Measurements from ENCODE around the gene SMIM11.

Gene SMIM11

DNA sequence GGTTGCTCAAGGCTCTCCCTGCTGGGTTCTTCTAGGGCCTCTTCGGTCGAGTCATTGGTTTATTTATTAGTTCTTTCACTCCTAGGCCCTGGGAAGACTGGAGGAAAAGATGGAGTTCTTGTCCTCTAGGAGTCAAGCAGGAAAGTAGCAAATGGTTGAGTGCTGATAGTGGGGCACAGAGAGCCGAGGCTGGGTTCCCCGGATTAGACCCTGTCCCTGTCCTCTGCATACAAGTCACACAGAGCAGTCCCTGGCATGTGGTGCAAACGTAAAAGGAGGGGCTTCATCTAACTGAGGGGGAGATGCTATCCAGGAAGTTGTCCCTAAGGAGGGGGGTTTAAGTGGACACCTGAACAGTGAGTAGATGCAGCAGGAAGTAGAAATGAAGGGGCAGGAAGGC lies 30.7 kb upstream of the SMIM11 start:
- no peak overlapping the region for H3K4me3 ChIP-seq
- peaks cover 4% of the 10 kb centered on the region for H3K4me1 ChIP-seq
- H3K9me3 ChIP-seq, result no peaks in the 10 kb centered on the region; the same call in 1 of the 2 replicates
- no peak for DNase-seq (ENCODE audit: low spot score in 2 of 2)
- H3K27me3 ChIP-seq (ENCODE audit: low read depth), result no peaks in the 10 kb centered on the region
- no peaks in the 10 kb centered on the region for H3K36me3 ChIP-seq (replicated peaks)
- in situ Hi-C loops (cut with MboI; ENCODE audit: low sequenced_read_pairs), result no loop called here

DNA sequence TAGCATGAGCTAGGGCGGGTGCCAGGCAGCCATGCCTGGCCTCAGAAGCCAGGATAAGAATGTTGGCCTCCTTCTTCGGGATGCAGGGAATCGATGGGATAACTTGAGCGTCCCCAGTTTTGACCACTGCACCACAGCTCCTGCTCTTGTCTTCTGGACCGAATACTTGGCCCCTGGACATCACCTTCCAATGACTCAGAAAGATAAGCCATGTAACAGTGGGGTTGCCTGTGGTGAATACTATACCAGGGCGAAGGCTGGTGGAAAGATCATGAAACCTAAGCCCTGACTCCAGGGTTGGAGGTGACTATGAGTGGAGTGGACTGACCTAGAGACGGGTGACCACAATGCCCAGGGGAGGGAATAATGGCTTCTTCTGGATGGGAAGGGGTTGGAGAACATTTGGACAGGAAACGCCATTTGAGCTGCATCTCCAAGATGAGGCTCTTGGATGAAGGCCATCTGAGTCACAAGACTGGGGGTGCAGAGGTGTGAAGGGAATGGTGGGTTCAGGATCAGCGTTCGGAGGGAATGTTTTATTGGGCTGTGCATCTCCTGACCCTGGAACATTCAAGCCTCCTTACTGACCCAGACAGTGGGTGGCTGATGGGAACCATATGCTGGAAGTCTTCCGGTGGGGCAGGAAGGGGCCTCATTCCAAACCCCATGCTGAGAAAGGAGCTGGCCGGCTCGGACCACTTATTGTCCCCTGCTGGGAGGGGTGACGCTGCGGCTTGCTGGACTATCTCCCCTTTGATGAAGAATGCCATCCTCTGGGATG lies 30.0 kb upstream of the SMIM11 start:
- in situ Hi-C loops (cut with MboI; ENCODE audit: low sequenced_read_pairs), result no loop called here
- Histone ChIP-seq H3K36me3 (replicated peaks) (no peaks in the 10 kb centered on the region), H3K4me1 (peaks cover 4% of the 10 kb centered on the region), H3K4me3 (no peak overlapping the region), H3K27me3 (ENCODE audit: low read depth) (no peaks in the 10 kb centered on the region), H3K9me3 (no peaks in the 10 kb centered on the region; the same call in 1 of the 2 replicates)
- no peak for DNase-seq (ENCODE audit: low spot score in 2 of 2)

- no peak overlapping the region for H3K4me3 ChIP-seq
- in situ Hi-C loops (cut with MboI; ENCODE audit: low sequenced_read_pairs), result no loop called here
- no peak for DNase-seq (ENCODE audit: low spot score in 2 of 2)
- peaks cover 4% of the 10 kb centered on the region for H3K4me1 ChIP-seq
- H3K27me3 ChIP-seq (ENCODE audit: low read depth), result no peaks in the 10 kb centered on the region
- no peaks in the 10 kb centered on the region; the same call in 1 of the 2 replicates for H3K9me3 ChIP-seq
- no peaks in the 10 kb centered on the region for H3K36me3 ChIP-seq (replicated peaks)
Measured at GRCh38 chr21:34345892-34346291, 29.4 kb upstream of the SMIM11 start.

DNA sequence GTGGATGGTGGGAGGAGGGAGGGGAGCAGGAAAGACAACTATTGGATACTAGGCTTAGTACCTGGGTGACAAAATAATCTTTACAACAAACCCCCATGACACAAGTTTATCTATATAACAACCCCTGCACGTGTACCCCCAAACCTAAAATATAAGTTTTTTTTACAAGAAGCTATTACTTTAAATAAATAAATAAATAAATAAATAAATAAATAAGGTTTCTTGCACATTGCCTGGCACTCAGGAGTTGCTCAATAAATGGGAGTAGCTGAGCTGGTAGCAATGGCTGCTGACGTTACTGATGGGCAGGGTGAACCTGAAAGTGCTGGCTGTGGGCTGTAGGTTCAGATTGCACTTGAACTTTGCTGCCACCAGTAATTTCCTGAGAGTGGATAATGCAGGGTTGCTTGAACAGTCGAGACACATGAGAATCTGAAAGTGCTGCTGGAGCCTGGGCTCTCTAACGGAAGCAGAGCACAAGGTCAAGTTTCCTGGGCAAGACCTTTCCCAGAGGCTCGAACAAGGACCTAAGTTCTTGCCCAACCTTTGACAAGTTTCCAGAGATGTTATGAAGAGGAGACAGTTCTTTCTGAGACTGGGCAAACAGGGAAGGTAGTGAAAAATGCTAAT lies 26.3 kb upstream of the SMIM11 start:
- H3K27me3 ChIP-seq (ENCODE audit: low read depth), result no peaks in the 10 kb centered on the region
- H3K9me3 ChIP-seq, result no peaks in the 10 kb centered on the region; the same call in 1 of the 2 replicates
- H3K36me3 ChIP-seq (replicated peaks), result no peaks in the 10 kb centered on the region
- DNase-seq (ENCODE audit: low spot score in 2 of 2), result no peak
- H3K4me3 ChIP-seq, result no peak overlapping the region
- peaks cover 4% of the 10 kb centered on the region for H3K4me1 ChIP-seq
- in situ Hi-C loops (cut with MboI; ENCODE audit: low sequenced_read_pairs), result no loop called here

- H3K27me3 ChIP-seq (ENCODE audit: low read depth), result no peaks in the 10 kb centered on the region
- peaks cover 4% of the 10 kb centered on the region for H3K4me1 ChIP-seq
- H3K9me3 ChIP-seq, result no peaks in the 10 kb centered on the region; the same call in 1 of the 2 replicates
- in situ Hi-C loops (cut with MboI; ENCODE audit: low sequenced_read_pairs), result no loop called here
- DNase-seq (ENCODE audit: low spot score in 2 of 2), result peak; percentile 76 to 82
- no peak overlapping the region for H3K4me3 ChIP-seq
- H3K36me3 ChIP-seq (replicated peaks), result no peaks in the 10 kb centered on the region
Measured at GRCh38 chr21:34351786-34352241, 23.5 kb upstream of the SMIM11 start.

DNA sequence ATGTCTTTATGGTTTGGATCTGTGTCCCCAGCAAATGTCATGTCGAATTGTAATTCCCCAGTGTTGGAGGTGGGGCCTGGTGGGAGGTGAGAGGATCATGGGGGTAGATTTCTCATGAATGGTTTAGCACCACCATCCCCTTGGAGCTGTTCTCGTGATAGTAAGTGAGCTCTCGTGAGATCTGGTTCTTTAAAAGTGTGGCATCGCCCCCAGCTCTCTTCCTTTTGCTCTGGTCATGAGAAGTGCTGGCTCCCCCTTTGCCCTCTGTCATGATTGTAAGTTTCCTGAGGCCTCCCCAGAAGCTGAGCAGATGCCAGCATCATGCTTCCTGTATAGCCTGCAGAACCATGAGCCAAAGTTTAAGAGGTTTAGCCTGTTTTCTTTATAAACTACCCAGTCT lies 22.8 kb upstream of the SMIM11 start:
- no peak for DNase-seq (ENCODE audit: low spot score in 2 of 2)
- in situ Hi-C loops (cut with MboI; ENCODE audit: low sequenced_read_pairs), result no loop called here
- no peaks in the 10 kb centered on the region; the same call in 1 of the 2 replicates for H3K9me3 ChIP-seq
- H3K4me1 ChIP-seq, result peaks cover 2% of the 10 kb centered on the region
- no peaks in the 10 kb centered on the region for H3K27me3 ChIP-seq (ENCODE audit: low read depth)
- no peak overlapping the region for H3K4me3 ChIP-seq
- no peaks in the 10 kb centered on the region for H3K36me3 ChIP-seq (replicated peaks)

- in situ Hi-C loops (cut with MboI; ENCODE audit: low sequenced_read_pairs), result no loop called here
- Histone ChIP-seq H3K9me3 (no peaks in the 10 kb centered on the region; the same call in none of the 2 replicates), H3K27me3 (ENCODE audit: low read depth) (no peaks in the 10 kb centered on the region), H3K4me1 (no peaks in the 10 kb centered on the region), H3K4me3 (no peak overlapping the region), H3K36me3 (replicated peaks) (no peaks in the 10 kb centered on the region)
- no peak for DNase-seq (ENCODE audit: low spot score in 2 of 2)
Measured at GRCh38 chr21:34353182-34353581, 22.1 kb upstream of the SMIM11 start.

DNA sequence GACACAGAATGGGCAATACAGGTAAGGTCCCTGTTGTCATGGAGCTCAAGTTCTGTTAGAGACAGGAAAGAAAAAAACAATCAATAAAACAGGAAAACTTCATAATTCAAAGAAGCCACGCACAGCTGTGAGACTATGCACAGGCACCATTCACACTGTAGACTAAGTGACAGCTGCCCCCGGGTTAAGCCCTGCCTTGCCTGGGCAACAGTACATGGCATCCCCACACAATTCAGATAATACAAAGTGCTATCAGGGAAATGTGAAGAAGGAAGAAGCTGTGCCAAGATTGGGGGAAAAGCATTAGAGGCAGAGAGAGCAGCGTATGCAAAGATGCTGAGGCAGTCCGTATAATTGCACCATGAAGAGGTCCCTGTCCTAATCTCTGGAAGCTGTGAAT lies 20.5 kb upstream of the SMIM11 start:
- H3K4me1 ChIP-seq, result no peaks in the 10 kb centered on the region
- no peaks in the 10 kb centered on the region for H3K36me3 ChIP-seq (replicated peaks)
- H3K27me3 ChIP-seq (ENCODE audit: low read depth), result no peaks in the 10 kb centered on the region
- in situ Hi-C loops (cut with MboI; ENCODE audit: low sequenced_read_pairs), result no loop called here
- H3K9me3 ChIP-seq, result no peaks in the 10 kb centered on the region; the same call in 1 of the 2 replicates
- H3K4me3 ChIP-seq, result no peak overlapping the region
- peak in 1 of 2 experiments; percentile 0 for DNase-seq (ENCODE audit: low spot score in 2 of 2)

DNA sequence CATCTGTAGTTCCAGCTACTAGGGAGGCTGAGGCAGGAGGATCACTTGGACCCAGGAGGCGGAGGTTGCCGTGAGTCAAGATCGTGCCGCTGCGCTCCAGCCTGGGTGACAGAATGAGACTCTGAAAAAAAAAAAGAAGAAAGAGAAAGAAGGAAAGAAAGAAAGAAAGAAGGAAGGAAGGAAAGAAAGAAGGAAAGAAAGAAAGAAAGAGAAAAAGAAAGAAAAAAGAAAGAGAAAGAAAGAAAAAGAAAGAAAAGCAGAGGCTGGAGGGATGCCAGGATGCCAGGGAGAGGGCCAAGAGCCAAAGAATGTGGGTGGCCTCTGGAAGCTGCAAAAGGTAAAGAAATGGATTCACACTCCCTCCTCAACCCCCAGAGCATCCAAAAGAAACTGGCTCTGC lies 19.7 kb upstream of the SMIM11 start:
- in situ Hi-C loops (cut with MboI; ENCODE audit: low sequenced_read_pairs), result no loop called here
- no peaks in the 10 kb centered on the region for H3K36me3 ChIP-seq (replicated peaks)
- no peak overlapping the region for H3K4me3 ChIP-seq
- no peaks in the 10 kb centered on the region; the same call in 1 of the 2 replicates for H3K9me3 ChIP-seq
- peak in 1 of 2 experiments; percentile 3 for DNase-seq (ENCODE audit: low spot score in 2 of 2)
- 0 out of 2 replicates have a peak, but pooled peaks cover 3% of the 10 kb centered on the region for H3K27me3 ChIP-seq (ENCODE audit: low read depth)
- no peaks in the 10 kb centered on the region for H3K4me1 ChIP-seq

DNA sequence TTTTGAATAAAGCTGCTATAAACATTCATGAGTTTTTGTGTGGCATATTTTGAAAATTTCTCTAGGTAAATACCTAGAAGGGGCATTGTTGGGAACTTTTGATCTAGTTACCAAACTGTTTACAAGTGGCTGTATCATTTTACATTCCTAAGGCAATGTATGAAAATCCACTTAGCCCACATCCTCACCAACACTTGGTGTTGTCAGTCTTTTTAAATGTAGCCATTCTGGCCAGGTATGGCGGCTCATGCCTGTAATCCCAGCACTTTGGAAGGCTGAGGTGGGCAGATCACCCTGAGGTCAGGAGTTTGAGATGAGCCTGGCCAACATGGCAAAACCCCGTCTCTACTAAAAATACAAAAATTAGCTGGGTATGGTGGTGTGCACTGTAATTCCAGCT lies 17.4 kb upstream of the SMIM11 start:
- no peak for DNase-seq (ENCODE audit: low spot score in 2 of 2)
- in situ Hi-C loops (cut with MboI; ENCODE audit: low sequenced_read_pairs), result no loop called here
- Histone ChIP-seq H3K4me3 (no peak overlapping the region), H3K27me3 (ENCODE audit: low read depth) (0 out of 2 replicates have a peak, but pooled peaks cover 3% of the 10 kb centered on the region), H3K9me3 (no peaks in the 10 kb centered on the region; the same call in 1 of the 2 replicates), H3K4me1 (peaks cover 2% of the 10 kb centered on the region; the same call in 1 of the 2 replicates), H3K36me3 (replicated peaks) (no peaks in the 10 kb centered on the region)

DNA sequence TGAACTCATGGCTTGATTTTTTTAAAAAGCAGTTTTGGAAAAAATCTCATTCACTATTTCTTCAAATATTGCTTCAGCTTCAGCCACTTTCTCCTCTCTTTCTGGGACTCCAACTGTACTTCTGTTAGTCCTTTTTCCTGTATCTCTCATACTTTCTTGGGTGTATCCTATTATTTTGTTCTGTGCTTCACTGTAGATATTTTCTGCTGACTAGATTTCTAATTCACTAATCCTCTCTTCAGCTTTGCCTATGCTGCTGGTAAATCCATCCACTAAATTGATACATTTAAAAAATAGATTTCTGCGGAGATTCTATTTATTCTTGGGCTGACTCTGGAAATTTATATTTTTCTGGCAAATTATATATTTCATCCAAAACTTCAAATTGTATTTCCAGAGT lies 16.4 kb upstream of the SMIM11 start:
- Histone ChIP-seq H3K36me3 (replicated peaks) (no peaks in the 10 kb centered on the region), H3K27me3 (ENCODE audit: low read depth) (0 out of 2 replicates have a peak, but pooled peaks cover 3% of the 10 kb centered on the region), H3K4me1 (peaks cover 2% of the 10 kb centered on the region; the same call in 1 of the 2 replicates), H3K4me3 (no peak overlapping the region), H3K9me3 (no peaks in the 10 kb centered on the region; the same call in 1 of the 2 replicates)
- DNase-seq (ENCODE audit: low spot score in 2 of 2), result no peak
- in situ Hi-C loops (cut with MboI; ENCODE audit: low sequenced_read_pairs), result no loop called here

GRCh38 chr21:34360488-34361241 lies 14.6 kb upstream of the SMIM11 start:
- peaks cover 2% of the 10 kb centered on the region; the same call in 1 of the 2 replicates for H3K4me1 ChIP-seq
- H3K36me3 ChIP-seq (replicated peaks), result no peaks in the 10 kb centered on the region
- DNase-seq (ENCODE audit: low spot score in 2 of 2), result peak in 1 of 2 experiments; percentile 27
- in situ Hi-C loops (cut with MboI; ENCODE audit: low sequenced_read_pairs), result no loop called here
- H3K4me3 ChIP-seq, result no peak overlapping the region
- 0 out of 2 replicates have a peak, but pooled peaks cover 3% of the 10 kb centered on the region for H3K27me3 ChIP-seq (ENCODE audit: low read depth)
- no peaks in the 10 kb centered on the region; the same call in 1 of the 2 replicates for H3K9me3 ChIP-seq

- Histone ChIP-seq H3K27me3 (ENCODE audit: low read depth) (0 out of 2 replicates have a peak, but pooled peaks cover 3% of the 10 kb centered on the region), H3K36me3 (replicated peaks) (no peaks in the 10 kb centered on the region), H3K9me3 (no peaks in the 10 kb centered on the region; the same call in 1 of the 2 replicates), H3K4me3 (no peak overlapping the region), H3K4me1 (peaks cover 2% of the 10 kb centered on the region; the same call in 1 of the 2 replicates)
- in situ Hi-C loops (cut with MboI; ENCODE audit: low sequenced_read_pairs), result no loop called here
- no peak for DNase-seq (ENCODE audit: low spot score in 2 of 2)
Measured at GRCh38 chr21:34362136-34362444, 13.2 kb upstream of the SMIM11 start.
